ENCODE data around the gene SMCO4.

DNA sequence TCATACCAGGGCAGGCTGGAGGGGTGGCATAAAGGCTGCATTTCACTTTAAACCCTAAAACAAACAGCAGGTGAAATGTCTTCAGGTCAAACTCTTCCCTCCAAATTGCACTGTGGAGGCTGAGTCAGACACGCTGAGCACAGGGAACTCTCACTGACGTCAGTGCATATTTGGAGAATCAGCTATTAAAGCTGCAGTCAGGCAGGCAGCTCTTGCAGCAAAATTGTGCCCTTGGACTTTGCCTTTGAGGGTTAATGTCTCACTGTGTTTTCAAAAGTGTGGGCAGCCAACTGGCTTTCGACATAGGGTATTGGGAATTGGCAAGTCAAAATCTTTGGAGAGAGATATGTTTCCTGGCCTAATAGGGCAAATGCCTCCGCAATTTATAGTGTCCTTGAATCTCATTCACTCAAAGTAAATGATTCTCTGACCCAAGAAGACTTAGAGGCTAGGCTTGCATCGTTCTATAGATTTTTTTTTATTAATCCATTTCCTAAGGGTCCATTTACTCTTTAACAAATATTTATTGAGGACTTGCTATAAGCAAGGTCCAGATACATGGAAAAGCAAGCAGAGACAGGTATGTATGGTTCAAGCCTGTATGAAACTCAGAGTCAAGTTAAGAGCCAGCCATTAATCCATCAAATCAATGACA is 27.7 kb upstream of the SMCO4 start:
- no peak for TF ChIP-seq EZH2phosphoT487 (IDR thresholded peaks at IDR 0.05; ENCODE audit: borderline replicate concordance)
- TF ChIP-seq CTCF (conservative IDR thresholded peaks at IDR 0.05; ENCODE audit: low read length) = no peak

Data from Loucy (cell line).